MV-4-11 (cell line): Measurements from ENCODE around the gene OSTC.

Source experiments
- DNase-seq: peaks from one replicate; lab custom pipeline; 2025; lab: John Stamatoyannopoulos, UW

OSTC gene

DNA sequence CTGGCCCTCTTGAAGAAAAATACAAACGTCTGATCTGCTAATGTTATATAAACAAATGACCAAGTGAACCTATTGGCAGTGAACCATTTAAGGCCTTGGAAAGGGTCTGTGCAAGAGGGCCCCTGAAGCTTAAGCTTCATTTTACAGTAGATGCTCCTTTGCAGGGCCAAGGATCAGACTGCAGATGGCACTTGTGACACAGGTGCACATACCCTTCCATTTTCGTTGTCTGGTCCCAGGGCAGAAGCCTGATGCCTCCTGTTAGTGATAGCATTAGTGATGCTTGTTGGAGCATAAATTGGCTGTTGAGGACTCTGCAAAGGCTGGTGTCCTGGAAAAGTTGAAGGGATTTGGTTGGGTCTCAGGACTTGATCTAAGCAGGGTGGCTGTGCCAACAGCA lies 65.9 kb downstream of the OSTC start:
- no peak for DNase-seq

DNA sequence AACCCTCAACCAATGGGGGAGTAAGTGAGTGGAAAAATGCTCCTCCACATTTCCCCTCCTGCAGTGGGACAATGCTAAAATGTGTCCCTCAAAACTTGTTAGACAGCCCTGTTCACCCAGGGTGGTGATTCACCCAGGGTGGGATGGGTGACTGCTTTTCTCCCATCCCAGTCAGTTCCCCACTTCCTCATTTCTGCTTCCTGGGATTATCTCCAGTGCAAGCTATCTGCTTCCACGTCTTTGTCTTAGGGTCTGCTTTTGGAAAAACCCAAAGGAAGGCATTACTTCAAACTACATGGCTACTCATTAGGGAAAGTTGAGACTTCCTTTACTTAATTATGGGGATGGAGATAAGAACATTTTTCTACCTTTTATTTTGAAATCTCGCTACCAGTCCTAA lies 67.0 kb downstream of the OSTC start:
- peak; percentile 49 for DNase-seq
